IMR-90 (cell line): Measurements from ENCODE around the gene UST. TPM values are rescaled to one million over a fixed set of nuclear protein-coding genes. Genes with fewer than 3 reads are reported as not detected.
A peak's percentile ranks its signal among the peaks of the same experiment; 100 is the strongest.

Experiments
- ATAC-seq: fragments of 200-7000 bp; cut with Tn5 transposase; 2 replicates; pipeline ENCODE4 v1.9.1; 2020; ENCODE audit warnings: low read depth, mild to moderate bottlenecking, moderate library complexity
- BruUV-seq: library from RNA; stranded (reverse); fragments of 400-500 nt; replicated peaks from 2 replicates; lab custom pipeline; 2021; lab: Mats Ljungman, UMichigan
- CTCF ChIA-PET: fragments of 300-600 bp; formaldehyde crosslinking; extraction: SDS; loops from one replicate; lab custom pipeline; 2021; ENCODE audit warnings: antibody characterized with exemption; lab: Yijun Ruan, JAX
- POLR2A ChIA-PET: fragments of 300-600 bp; sonication (Branson Sonifier 250); formaldehyde crosslinking; loops from one replicate; lab custom pipeline; 2022; ENCODE audit warnings: antibody characterized with exemption; ENCODE audit not compliant: unreplicated experiment; lab: Charles Lee
- DNase-seq: peaks from one replicate; pipeline ENCODE4 v3.0.0; 2013
- H2AFZ ChIP-seq: replicated peaks from 2 replicates; pipeline ENCODE3; 2013; ENCODE audit warnings: low read length, mild to moderate bottlenecking; ENCODE audit not compliant: poor library complexity
- H2AK5ac ChIP-seq: 2 replicates; pipeline ENCODE4 v1.6.1; 2013; ENCODE audit warnings: low read depth, low read length, inconsistent platforms
- H2AK9ac ChIP-seq: replicated peaks from 2 replicates; pipeline ENCODE3; 2013; ENCODE audit warnings: mild to moderate bottlenecking, low read depth, low read length, moderate library complexity; ENCODE audit not compliant: poor library complexity
- H2BK120ac ChIP-seq: 2 replicates; pipeline ENCODE4 v1.6.1; 2013; ENCODE audit warnings: low read depth, low read length, inconsistent platforms
- H2BK15ac ChIP-seq: 3 replicates; pipeline ENCODE4 v1.6.1; 2013; ENCODE audit warnings: low read depth, low read length, inconsistent platforms
- H2BK20ac ChIP-seq: 2 replicates; pipeline ENCODE4 v1.6.1; 2013; ENCODE audit warnings: low read depth, mild to moderate bottlenecking, inconsistent platforms, low read length, moderate library complexity
- H2BK5ac ChIP-seq: 2 replicates; pipeline ENCODE4 v1.6.1; 2013; ENCODE audit warnings: mild to moderate bottlenecking, low read depth, low read length, inconsistent platforms; ENCODE audit not compliant: poor library complexity, severe bottlenecking
- H3K14ac ChIP-seq: replicated peaks from 2 replicates; pipeline ENCODE4 v1.6.1; 2013; ENCODE audit warnings: low read depth, low read length, inconsistent platforms
- H3K18ac ChIP-seq: 2 replicates; pipeline ENCODE4 v1.6.1; 2013; ENCODE audit warnings: low read depth, low read length, control low read depth
- H3K23ac ChIP-seq: 2 replicates; pipeline ENCODE4 v1.6.1; 2013; ENCODE audit warnings: low read depth, low read length, inconsistent platforms
- H3K27ac ChIP-seq: 2 replicates; pipeline ENCODE4 v1.5.1; 2013; ENCODE audit warnings: mild to moderate bottlenecking, control low read depth, low read length; ENCODE audit not compliant: insufficient read depth
- H3K27me3 ChIP-seq: 2 replicates; pipeline ENCODE4 v1.6.1; 2013; ENCODE audit warnings: low read length; ENCODE audit not compliant: control insufficient read depth, insufficient read depth
- H3K36me3 ChIP-seq: 2 replicates; pipeline ENCODE4 v1.6.1; 2013; ENCODE audit warnings: low read length, mixed read lengths; ENCODE audit not compliant: control insufficient read depth, insufficient read depth
- H3K4ac ChIP-seq: 2 replicates; pipeline ENCODE4 v1.6.1; 2013; ENCODE audit warnings: low read depth, low read length, inconsistent platforms
- H3K4me1 ChIP-seq: 2 replicates; pipeline ENCODE4 v1.6.1; 2013; ENCODE audit warnings: low read length, mixed read lengths; ENCODE audit not compliant: control insufficient read depth, insufficient read depth
- H3K4me2 ChIP-seq: 2 replicates; pipeline ENCODE4 v1.6.1; 2013; ENCODE audit warnings: low read depth, mild to moderate bottlenecking, control low read depth, low read length, moderate library complexity
- H3K4me3 ChIP-seq: 2 replicates; pipeline ENCODE4 v1.5.1; 2013; ENCODE audit warnings: low read depth, mild to moderate bottlenecking, control low read depth, low read length, moderate library complexity; ENCODE audit not compliant: insufficient read depth
- H3K56ac ChIP-seq: 2 replicates; pipeline ENCODE4 v1.6.1; 2013; ENCODE audit warnings: low read length, inconsistent platforms; ENCODE audit not compliant: insufficient read depth; ENCODE audit errors: extremely low read depth
- H3K79me1 ChIP-seq, 2 experiments: 2 replicates each; pipeline ENCODE4 v1.6.1; 2013; ENCODE audit warnings: low read length in 2 of 2, inconsistent platforms in 1 of 2, low read depth in 1 of 2
- H3K9ac ChIP-seq: 2 replicates; pipeline ENCODE4 v1.6.1; 2013; ENCODE audit warnings: low read depth, low read length, control low read depth
- H3K9me1 ChIP-seq: 2 replicates; pipeline ENCODE4 v1.6.1; 2013; ENCODE audit warnings: low read length, inconsistent platforms; ENCODE audit not compliant: insufficient read depth
- H3K9me3 ChIP-seq: 2 replicates; pipeline ENCODE4 v1.6.1; 2013; ENCODE audit warnings: low read length; ENCODE audit not compliant: control insufficient read depth, insufficient read depth
- H4K20me1 ChIP-seq: 2 replicates; pipeline ENCODE4 v1.6.1; 2013; ENCODE audit warnings: low read length, inconsistent platforms; ENCODE audit not compliant: insufficient read depth
- H4K5ac ChIP-seq: 2 replicates; pipeline ENCODE4 v1.6.1; 2013; ENCODE audit warnings: mild to moderate bottlenecking, low read depth, low read length, control low read depth
- H4K8ac ChIP-seq, 2 experiments: 2 replicates each; pipeline ENCODE4 v1.6.1; 2013; ENCODE audit warnings: low read depth in 2 of 2, low read length in 2 of 2, control low read depth in 1 of 2, inconsistent platforms in 1 of 2
- H4K91ac ChIP-seq: 2 replicates; pipeline ENCODE4 v1.6.1; 2013; ENCODE audit warnings: low read depth, low read length, inconsistent platforms; ENCODE audit not compliant: insufficient read depth
- BHLHE40 ChIP-seq: fragments of 150-350 bp; IDR thresholded peaks from 2 replicates; pipeline ENCODE4 v1.6.1; 2016; ENCODE audit warnings: mild to moderate bottlenecking, low read depth, low read length
- CEBPB ChIP-seq: IDR thresholded peaks from 2 replicates; pipeline ENCODE4 v1.6.1; 2012; ENCODE audit warnings: low read depth, low read length, improper control_type of control experiment
- CHD1 ChIP-seq: IDR thresholded peaks from 2 replicates; pipeline ENCODE4 v1.6.1; 2012; ENCODE audit warnings: low read depth, low read length, improper control_type of control experiment
- FOS ChIP-seq: fragments of 150-350 bp; IDR thresholded peaks from 2 replicates; pipeline ENCODE4 v1.6.1; 2016; ENCODE audit warnings: low read depth, low read length
- MAFK ChIP-seq: IDR thresholded peaks from 2 replicates; pipeline ENCODE4 v1.6.1; 2012; ENCODE audit warnings: low read depth, low read length, improper control_type of control experiment
- MAZ ChIP-seq: IDR thresholded peaks from 2 replicates; pipeline ENCODE4 v1.6.1; 2012; ENCODE audit warnings: low read depth, mild to moderate bottlenecking, low read length, improper control_type of control experiment, moderate library complexity, borderline replicate concordance
- MXI1 ChIP-seq: IDR thresholded peaks from 2 replicates; pipeline ENCODE4 v1.6.1; 2012; ENCODE audit warnings: low read depth, mild to moderate bottlenecking, low read length, moderate library complexity, borderline replicate concordance
- NFE2L2 ChIP-seq: fragments of 150-350 bp; IDR thresholded peaks from 2 replicates; pipeline ENCODE4 v1.6.1; 2016; ENCODE audit warnings: low read depth, mild to moderate bottlenecking, low read length
- POLR2A ChIP-seq: IDR thresholded peaks from 2 replicates; pipeline ENCODE4 v1.6.1; 2012; ENCODE audit warnings: mild to moderate bottlenecking, low read depth, low read length
- RAD21 ChIP-seq: IDR thresholded peaks from 2 replicates; pipeline ENCODE4 v1.6.1; 2012; ENCODE audit warnings: low read length, improper control_type of control experiment
- RCOR1 ChIP-seq: IDR thresholded peaks from 2 replicates; pipeline ENCODE4 v1.6.1; 2012; ENCODE audit warnings: mild to moderate bottlenecking, low read length, improper control_type of control experiment; ENCODE audit not compliant: insufficient replicate concordance
- SMC3 ChIP-seq: fragments of 150-350 bp; IDR thresholded peaks from 2 replicates; pipeline ENCODE4 v1.6.1; 2016; ENCODE audit warnings: low read depth, mild to moderate bottlenecking, antibody characterized with exemption, low read length, moderate library complexity
- WGBS, 2 experiments: methylation state at CpG; one replicate each; pipeline versions ENCODE4 v1.1.5 to v1.1.7; 2013; ENCODE audit warnings: missing lambda C conversion rate in 2 of 2; ENCODE audit not compliant: insufficient read length in 1 of 2; ENCODE audit errors: extremely low coverage in 2 of 2; 5-methylcytosine and 5-hydroxymethylcytosine counted together
- dilution Hi-C: fragments of 300-500 bp; cut with HindIII; formaldehyde crosslinking; loops from one replicate; pipeline ENCODE4 v1.14.3; 2018; ENCODE audit warnings: low sequenced_read_pairs; ENCODE audit not compliant: unreplicated experiment
- in situ Hi-C: fragments of 300-500 bp; cut with MboI; formaldehyde crosslinking; loops from 3 replicates; pipeline ENCODE4 v1.14.3; 2019; ENCODE audit warnings: low sequenced_read_pairs, inconsistent platforms, mixed read lengths
- intact Hi-C: fragments of 100-400 bp; cut with micrococcal nuclease; formaldehyde crosslinking; loops from 2 replicates; pipeline ENCODE4 v1.10.0; 2022
- polyA plus RNA-seq, 3 experiments: library from polyadenylated mRNA; depleted of rRNA; stranded (reverse); fragments of >200 nt; gene quantifications; 2 replicates each; pipeline ENCODE4 v1.2.3, GENCODE V29; 2012; ENCODE audit warnings: low replicate concordance in 1 of 3
- total RNA-seq: library from RNA; depleted of rRNA; stranded (reverse); fragments of >200 nt; gene quantifications from 2 replicates; pipeline ENCODE4 v1.2.3, GENCODE V29; 2012
- TF ChIP-seq, protein P1 (sequence below): fragments of 150-350 bp; IDR thresholded peaks from 2 replicates; pipeline ENCODE4 v1.6.1; 2016; ENCODE audit warnings: low read depth, mild to moderate bottlenecking, low read length, moderate library complexity, borderline replicate concordance
- TF ChIP-seq, protein P2 (sequence below): fragments of 150-350 bp; IDR thresholded peaks from 2 replicates; pipeline ENCODE4 v1.6.1; 2017; ENCODE audit warnings: mild to moderate bottlenecking, antibody characterized with exemption, low read length, low read depth

Gene UST
- total and polyA plus RNA-seq, 2 of the 4 experiments (the other 2 are of a cell fraction): 7.7 to 13.8 TPM

DNA sequence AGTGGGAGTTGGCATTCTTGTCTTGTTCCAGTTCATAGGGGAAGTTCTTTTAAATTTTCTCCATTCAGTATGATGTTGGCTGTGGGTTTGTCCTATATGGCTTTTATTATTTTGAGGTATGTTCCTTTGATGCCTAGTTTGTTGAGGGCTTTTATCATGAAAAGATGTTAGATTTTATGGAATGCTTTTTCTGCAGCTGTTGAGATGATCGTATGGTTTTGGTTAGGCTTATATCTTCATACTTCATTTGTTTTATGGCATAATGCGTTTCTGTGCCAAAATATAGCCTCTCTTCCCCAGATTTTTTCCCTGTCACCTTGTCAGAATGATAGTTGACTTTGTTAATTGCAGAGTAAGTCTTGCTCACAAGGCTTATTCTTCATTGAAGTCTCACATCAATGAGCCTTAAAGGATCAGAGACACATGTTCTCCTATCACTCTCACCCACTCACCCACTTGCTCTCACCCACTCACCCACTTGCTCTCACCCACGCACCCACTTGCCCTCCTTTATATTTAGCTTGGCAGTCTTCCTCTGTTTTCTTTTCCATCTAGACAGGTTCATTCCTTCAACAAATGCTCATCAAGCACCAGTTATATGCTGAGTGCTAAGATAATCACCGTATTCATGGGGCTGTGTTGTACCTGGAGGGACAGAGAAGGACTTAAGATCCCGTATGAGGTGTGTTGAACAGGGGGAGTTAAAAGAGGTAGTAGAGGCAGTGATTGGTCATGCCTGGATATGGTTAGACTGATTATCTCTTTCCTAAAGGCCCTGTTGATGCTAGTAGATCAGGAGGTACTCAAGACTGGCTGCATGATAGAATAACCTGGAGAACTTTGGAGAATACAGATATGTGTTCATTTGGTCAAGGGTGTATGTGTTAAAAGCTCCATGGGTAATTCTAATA, 19.3 kb downstream of the UST start (continued):
- no peak for TF ChIP-seq SMC3

DNA sequence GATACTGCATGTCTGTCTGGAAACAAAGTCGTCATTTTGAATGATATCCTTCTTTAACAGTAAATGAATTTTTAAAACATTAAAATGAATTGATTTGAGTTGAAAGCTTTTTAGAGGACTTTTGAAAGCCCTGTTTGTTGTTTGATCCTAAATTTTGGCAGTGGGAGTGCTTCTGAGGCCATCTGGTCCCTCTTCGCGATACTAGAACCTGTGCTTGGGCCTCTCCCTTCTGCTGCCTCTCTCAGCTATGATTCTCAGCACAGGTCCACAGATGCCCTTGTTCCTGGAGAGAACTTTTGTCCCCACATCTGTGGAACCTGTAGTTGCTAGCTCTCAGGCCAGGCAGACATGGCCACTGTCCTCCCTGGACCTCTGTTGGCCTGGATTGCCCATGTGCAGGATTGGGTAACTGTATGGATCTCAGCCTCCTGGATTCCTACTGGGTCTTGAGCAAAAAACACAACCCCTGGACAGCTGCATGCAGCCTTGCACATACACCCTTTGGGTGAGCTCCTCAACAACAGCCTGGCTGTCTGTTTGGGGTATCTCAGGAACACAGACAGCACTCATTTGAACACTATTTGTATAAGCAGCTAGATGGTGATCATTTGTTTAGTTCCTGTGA, 21.9 kb downstream of the UST start:
- H3K23ac ChIP-seq: 0 out of 2 replicates have a peak overlapping the region, but pooled peaks have one; percentile 21
- no peak overlapping the region for H2BK20ac ChIP-seq
- no peaks in the 10 kb centered on the region for H3K9me3 ChIP-seq
- ChIA-PET POLR2A (no interaction called here), CTCF (no interaction called here)
- DNase-seq (no peak), ATAC-seq (no peak)
- H4K91ac ChIP-seq: no peak overlapping the region
- in situ Hi-C loops: no loop called here
- no peak overlapping the region for H4K5ac ChIP-seq
- no peak overlapping the region for H2AFZ ChIP-seq
- no peak overlapping the region for H3K56ac ChIP-seq
- peaks cover 3% of the 10 kb centered on the region; the same call in 1 of the 2 replicates for H3K4me1 ChIP-seq
- H3K4me3 ChIP-seq: no peak overlapping the region
- no peak overlapping the region for H2AK9ac ChIP-seq
- no TSS peak for BruUV-seq
- no peak overlapping the region for H2AK5ac ChIP-seq
- no peaks in the 10 kb centered on the region for H3K36me3 ChIP-seq
- no peak overlapping the region for H3K9ac ChIP-seq
- no peaks in the 10 kb centered on the region for H3K27me3 ChIP-seq
- WGBS, 2 experiments: 100% methylated on average over 2 of the region's 3 CpGs; no CpG with 5 or more reads in 1 of the 2 experiments
- no peak overlapping the region for H3K4ac ChIP-seq
- H3K14ac ChIP-seq: no peak overlapping the region
- no peaks in the 10 kb centered on the region for H3K9me1 ChIP-seq
- H3K79me1 ChIP-seq: peaks cover 10 to 21% of the 10 kb centered on the region in 2 experiments; a peak in 3 of 4 replicates
- no peak overlapping the region for H3K27ac ChIP-seq
- H3K18ac ChIP-seq: no peak overlapping the region
- H2BK15ac ChIP-seq: no peak overlapping the region
- intact Hi-C loops: no loop called here
- no peak overlapping the region for H3K4me2 ChIP-seq
- H4K8ac ChIP-seq: no peak overlapping the region
- dilution Hi-C loops: no loop called here
- no peak overlapping the region for H2BK5ac ChIP-seq
- H4K20me1 ChIP-seq: peaks cover 18% of the 10 kb centered on the region; the same call in 1 of the 2 replicates
- no peak overlapping the region for H2BK120ac ChIP-seq
- TF ChIP-seq NFE2L2 (no peak), MXI1 (no peak), SMC3 (no peak), RAD21 (no peak), FOS (no peak), MAZ (no peak), MAFK (no peak), CHD1 (no peak), POLR2A (no peak), RCOR1 (no peak), CEBPB (no peak), BHLHE40 (no peak)
- TF ChIP-seq, protein P1, sequence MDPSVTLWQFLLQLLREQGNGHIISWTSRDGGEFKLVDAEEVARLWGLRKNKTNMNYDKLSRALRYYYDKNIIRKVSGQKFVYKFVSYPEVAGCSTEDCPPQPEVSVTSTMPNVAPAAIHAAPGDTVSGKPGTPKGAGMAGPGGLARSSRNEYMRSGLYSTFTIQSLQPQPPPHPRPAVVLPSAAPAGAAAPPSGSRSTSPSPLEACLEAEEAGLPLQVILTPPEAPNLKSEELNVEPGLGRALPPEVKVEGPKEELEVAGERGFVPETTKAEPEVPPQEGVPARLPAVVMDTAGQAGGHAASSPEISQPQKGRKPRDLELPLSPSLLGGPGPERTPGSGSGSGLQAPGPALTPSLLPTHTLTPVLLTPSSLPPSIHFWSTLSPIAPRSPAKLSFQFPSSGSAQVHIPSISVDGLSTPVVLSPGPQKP: no peak
- TF ChIP-seq, protein P2, sequence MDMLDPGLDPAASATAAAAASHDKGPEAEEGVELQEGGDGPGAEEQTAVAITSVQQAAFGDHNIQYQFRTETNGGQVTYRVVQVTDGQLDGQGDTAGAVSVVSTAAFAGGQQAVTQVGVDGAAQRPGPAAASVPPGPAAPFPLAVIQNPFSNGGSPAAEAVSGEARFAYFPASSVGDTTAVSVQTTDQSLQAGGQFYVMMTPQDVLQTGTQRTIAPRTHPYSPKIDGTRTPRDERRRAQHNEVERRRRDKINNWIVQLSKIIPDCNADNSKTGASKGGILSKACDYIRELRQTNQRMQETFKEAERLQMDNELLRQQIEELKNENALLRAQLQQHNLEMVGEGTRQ: no peak
